Fibroblast of skin of right biceps (primary cell): ENCODE data around the gene CCDC158.
A peak's percentile ranks its signal among the peaks of the same experiment; 100 is the strongest.
"Not testable (repeated sequence)": the region's sequence is repeated elsewhere in the genome, so short reads cannot be mapped to it uniquely, and the experiment has no call there.

Experiments used
- DNase-seq: peaks from one replicate; pipeline ENCODE4 v3.0.0-alpha.2; 2013

The CCDC158 gene

DNA sequence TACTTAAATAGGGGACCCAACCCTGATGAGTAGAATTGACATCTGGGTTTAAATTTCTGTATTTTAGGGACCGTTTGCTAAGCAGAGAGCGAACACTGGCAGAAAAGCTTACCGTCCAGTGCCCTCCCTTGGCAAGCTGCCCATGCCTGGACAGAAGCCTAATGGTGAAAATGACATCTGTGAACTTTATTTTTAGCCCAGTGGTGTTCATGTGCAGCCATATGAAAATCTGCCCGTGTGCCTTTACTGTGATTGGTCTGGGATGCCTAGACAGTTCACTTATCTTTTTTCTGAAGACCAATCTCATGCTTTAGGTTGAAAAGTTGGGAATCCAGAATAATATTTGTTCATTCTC, 113.3 kb downstream of the CCDC158 start:
- no peak for DNase-seq

DNA sequence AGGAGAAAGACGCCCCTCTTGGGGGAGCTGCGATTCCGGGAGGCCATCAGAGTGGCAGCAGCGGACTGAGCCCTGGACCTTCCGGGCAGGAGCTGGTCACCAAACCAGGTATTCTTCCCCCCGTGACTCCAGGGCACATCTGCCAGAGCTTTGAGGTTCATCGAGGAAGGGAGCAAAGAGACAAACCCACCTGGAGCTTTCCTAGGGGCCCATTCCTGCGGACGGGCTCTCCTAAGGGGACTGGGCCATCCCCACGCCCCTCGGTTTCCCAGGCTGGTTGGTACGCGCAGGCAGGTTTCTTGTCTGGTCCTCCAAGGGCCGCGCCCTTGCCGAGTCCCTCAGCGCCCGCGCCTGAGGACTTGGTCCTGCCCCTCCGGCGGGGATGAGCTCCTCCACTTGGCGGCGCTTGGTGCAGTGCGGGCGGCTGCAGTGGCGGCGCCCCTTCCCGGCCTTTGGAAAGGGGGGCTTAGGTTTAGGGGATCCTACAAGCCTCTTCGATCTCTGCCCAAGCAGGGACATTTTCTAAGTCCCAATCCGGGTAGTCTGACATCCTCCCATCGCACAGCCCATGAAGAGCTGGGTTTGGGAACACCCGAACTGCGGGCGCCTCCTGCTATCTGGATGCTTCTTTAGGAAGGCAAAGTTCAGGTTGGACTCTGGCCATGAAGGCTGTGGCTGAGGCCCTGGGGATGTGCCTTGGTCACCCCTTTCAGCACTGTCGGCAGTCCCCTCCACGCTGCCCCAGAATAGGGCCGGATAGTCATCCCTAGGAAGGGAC, 113.9 kb downstream of the CCDC158 start:
- DNase-seq: peak; percentile 55

DNA sequence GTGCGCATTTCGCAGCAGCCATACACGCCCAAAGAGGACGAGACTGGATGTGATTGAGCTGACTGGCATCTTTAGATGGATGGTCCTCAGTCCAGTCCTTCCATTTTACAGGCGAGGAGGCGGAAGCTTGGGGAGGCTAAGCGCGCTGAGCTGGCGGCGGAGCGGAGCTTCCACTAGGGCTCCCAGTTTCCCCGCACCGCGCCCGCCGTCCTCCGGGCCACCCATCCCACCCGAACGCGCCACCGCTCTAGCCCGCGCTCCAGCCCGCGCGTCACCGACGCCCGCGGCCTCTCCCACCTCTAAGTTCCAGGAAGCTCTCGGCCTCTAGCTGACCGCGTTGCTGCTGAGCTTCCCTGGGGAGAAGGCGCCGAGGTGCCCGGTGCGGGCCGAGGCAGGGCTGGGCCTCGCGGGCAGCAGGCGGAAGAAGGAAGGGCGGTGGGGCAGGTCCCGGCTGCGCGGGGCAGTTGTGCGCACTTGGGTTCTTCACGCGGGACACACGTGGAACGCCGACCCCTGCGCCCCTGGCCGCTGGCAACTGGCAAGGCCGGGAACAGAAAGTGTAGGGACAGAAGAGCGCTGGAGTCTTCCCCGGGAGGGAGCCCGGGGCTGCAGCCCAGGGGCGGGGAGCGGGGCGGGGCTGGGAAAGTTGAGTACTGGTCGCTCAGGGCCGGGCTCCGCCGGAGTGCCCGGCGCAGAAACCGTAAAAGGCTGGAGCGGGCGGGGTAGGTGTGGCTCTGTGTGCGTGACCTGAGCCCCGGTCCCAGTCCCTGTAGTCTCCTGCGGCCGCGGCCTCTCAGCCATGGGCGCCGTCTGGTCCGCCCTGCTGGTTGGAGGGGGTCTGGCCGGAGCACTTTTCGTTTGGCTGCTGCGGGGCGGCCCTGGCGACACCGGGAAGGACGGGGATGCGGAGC, 114.7 kb downstream of the CCDC158 start, which contains the start of gene STBD1:
Gene STBD1, plus strand, starts transcription at position 763 of the 911 bp plus-strand sequence. Its CDS starts 37 bp downstream, at position 800.
- peak; percentile 69 for DNase-seq

DNA sequence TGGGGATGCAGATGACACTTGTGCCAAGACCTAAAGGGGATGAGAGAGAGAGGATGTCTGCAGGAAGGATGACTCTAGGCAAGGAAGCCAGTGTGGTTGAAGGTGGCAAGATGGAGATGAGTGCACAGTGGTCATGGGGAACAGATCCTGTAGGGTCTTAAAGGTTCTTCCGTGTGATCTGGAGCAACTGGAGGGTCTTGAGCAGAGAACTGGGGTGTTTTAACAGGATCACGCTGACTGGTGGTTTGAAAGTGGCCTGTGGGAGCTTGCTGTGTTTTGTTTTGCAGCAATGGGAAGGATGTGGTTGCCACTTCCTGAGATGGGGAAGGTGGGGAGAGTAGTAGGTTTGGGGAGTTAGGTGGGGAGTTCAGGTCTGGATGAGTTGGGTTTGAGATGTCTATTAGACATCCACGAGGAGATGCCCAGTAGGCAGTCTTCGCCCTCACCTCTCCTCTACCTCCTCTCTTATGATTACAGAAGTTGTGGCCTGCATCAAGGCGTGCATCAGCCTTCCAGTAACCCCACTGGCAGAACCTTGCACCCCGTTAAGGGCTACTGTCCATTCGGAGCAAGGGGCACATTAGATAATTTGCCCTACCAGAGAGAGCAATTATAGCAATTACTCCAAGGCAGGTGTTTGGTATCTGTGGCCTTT, 115.8 kb downstream of the CCDC158 start:
- no peak for DNase-seq

DNA sequence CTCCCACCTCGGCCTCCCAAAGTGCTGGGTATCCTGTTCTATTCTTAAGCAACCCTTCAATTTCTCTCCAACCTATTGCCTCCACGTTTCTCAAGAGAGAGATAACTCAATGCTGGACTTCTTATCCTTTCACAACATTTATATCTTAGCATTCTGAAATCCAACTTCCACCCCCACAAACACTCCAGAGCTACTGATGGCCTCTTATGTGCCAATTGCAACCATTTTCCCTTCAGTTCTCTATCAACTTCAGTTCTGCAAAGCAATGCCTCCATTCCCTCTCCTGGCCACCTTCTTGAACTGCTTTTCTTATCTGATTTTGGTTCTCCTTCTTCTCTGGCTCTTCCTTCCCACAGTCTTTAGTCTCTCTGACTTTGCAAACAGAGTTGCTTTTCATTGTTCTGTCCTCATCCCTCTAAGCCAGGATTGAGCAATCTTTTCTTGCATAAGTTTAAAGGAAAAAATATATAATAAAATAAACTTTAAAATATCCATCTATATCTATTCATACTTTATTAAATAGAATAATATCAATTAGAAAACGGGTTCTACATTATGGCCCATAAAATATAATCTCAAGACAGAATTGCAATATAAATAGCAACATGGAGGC, 118.0 kb downstream of the CCDC158 start:
- DNase-seq: no peak

DNA sequence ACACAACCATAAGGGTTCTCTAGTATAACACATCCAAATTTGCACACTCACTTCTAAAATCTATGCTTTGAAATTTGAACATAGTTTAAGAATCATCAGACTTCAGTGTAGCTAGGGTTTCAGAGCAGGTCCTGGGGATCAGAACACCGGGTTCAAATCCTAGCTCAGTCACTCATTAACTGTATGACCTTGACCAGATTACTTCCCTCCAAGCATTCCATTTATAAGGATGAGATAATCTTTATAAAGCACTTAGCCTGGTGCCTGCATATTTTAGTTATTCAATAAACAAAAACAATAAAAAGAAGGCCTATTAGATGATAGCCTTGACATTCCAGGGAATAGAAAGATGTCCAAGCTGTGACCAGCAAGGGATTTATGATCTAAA, 119.2 kb downstream of the CCDC158 start:
- no peak for DNase-seq

DNA sequence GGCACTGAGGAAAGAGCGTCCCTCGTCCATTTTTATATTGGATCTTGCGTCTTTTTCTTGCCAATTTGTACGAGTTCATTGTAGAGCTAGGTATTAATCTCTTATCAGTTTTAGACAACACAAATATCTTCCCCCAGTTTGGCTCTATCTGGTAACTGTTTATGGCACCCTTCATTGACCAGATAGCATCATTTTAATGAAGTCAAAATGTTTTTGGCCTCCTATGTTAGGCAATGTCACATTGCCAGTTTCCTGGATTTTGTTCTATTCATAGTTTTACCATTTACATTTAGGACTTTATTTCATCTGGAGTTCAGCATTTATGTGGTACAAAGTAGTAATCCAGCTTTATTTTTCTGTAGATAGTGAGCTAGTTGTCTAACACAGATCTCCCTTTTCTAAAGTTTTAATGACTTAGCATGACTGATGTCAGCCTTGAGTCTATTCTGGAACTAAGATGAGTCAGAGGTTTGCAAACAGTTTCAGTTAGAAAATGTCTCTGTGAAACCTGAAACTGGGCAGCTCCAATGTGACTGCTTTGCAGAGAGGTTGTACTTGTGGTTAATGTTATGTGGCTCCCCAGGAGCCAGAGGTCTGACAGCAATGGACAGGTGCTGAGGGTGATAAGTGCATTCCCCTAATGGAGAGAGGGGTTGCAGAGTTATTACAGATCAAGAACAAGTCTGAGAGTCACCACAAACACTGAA, 119.7 kb downstream of the CCDC158 start:
- peak; percentile 79 for DNase-seq

DNA sequence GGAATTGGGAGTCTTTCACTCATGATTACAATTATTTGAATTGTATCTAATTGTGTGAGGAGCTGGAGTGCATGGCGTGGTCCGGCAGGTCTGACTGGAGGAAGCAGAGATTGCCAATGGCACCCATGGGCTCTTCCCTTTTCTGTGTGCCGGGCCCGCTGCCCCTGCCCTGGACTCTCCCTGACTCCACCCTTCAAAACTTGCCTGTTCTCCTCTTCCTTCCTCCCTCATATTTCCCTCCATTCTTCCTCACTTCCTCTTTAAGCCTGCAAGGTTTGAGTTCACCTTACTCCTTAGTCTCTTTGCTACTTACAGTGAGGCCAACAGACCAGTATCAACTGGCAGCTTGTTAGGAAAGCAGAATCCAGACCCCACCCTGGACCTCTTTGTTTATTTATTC, 120.9 kb downstream of the CCDC158 start:
- no peak for DNase-seq

DNA sequence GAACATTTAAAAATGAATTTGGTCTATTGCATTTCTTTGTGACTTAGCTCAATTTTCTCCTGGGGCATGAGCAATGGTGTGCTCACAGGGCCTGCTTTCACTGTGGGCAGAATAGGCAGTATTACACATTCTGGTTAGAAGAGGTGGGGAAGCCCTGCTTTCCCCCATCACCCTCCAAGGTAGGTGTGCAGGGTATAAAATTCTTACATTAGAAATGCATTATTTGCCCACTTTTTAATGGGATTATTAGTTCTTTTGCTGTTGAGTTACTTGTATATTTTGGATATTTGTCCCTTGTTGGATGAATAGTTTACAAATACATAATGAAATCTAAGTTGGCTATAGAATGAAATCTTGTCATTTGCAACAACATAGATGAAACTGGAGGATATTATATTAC, 122.7 kb downstream of the CCDC158 start:
- no peak for DNase-seq

DNA sequence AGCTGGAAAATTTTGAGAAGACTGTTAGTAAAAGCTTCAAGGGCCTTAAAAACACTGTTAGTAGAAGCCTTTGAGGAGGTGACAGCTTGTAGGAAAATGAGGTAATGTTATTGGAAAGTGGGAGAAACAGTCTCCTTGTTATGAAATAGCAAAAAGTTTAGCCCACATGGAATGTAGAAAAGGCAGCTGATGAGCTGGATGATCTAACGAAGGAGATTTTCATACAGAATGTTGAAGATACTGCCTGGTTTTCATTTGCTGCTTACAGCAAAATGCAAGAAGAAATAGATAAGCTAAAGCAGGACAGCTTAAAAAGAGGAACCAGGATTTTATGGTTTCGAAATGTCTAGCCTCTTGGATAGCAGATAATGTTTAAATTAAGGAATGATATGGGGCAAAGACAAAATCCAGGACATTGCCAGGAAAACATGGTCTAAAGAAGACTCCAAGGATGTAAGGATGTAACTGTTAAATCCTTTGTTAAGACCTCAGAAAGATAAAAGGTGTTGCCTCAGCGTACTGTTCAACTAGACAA, 124.6 kb downstream of the CCDC158 start:
- no peak for DNase-seq

DNA sequence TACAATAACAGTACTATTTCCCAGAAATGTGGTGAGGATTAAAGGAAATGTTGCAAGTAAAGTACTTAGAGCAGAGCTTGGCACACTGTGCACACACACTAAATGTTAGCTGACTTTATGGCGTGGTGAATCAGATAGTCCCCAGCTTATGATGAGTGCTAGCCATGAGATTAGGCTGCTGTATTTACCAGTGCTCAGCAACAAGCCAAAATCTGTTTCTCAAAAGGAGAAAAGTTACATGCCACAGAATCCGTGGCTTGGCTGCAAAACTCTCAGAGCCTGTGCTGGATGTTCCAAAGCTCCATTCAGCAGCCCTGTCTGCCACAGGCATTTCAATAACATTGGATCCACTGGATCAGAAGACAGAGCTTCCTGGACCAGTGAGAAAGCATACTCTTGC, 127.2 kb downstream of the CCDC158 start:
- no peak for DNase-seq

DNA sequence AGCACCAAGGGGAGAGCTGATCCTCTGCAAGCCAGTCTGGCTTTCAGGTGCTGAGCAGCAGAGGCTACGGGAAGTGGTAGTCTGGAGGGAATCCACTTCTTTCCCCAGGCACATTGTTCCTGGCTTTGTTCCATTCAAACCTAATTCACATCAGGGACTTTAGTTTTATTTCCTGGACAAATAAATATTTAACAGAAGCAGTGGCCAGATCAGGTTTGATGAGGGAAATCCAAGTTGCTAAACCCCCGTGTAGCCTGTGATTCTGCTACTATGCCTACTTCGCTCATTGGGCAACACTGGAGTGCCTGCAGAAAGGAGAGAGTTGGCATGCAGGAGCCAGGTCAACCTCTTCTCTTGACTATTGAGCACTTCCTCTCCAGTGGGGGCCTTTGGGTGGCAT, 128.2 kb downstream of the CCDC158 start:
- no peak for DNase-seq

DNA sequence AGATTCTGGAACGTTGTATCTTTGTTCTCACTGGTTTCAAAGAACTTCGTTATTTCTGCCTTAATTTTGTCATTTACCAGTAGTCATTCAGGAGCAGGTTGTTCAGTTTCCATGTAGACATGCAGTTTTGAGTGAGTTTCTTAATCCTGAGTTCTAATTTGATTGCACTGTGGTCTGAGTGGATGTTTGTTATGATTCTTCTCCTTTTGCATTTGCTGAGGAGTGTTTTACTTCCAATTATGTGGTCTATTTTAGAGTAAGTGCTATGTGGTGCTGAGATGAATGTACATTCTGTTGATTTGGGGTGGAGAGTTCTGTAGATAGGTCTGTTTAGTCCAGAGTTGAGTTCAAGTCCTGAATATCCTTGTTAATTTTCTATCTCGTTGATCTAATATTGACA, 133.1 kb downstream of the CCDC158 start:
- DNase-seq: not testable (repeated sequence)

DNA sequence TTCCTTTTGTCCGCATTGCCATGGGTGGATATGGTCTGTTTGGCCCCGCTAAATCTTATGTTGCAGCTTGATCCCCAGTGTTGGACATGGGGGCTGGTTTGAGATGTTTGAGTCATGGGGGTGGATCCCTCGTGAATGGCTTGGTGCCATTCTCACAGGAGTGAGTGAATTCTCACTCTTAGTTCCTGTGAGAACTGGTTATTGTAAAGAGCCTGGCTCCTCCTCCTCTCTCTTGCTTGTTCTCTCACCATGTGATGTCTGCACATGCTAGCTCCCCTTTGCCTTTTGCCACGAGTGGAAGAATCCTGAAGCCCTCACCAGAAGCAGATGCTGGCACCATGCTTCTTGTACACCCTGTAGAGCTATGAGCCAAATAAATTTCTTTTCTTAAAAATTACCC, 137.0 kb downstream of the CCDC158 start:
- DNase-seq: no peak

DNA sequence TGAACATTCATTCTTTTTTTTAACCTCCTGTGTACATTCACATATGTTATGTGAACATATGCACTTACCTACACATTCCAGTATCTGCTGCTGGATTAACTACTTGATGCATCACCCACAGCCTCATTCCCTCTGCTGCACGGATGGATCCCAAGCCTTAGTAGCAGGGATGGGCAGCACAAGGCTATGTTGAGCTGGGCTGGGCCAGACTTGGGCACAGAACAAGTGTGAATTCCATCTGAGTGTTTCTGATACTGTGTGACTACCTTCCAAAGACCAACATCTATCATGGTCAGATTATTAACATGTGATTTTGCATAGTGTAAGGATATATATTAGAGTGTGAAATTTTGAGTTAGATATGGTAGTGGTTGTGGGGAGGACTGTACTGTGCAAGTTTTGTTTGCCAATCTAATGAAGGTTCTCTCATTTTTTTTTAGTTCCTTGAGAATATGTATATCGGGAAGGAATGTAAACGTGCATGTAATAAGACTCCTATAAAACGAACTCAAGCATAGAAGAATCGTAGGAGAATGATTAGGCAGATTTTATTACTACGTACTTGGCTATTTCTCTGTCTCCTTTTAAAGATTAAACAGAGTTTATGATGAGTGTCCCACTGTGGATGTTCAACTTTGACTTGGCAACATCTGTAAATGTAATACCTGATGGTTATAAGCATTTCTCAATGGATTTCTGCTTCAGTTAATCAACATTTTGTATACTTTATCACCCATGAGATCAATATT, 137.8 kb downstream of the CCDC158 start:
- no peak for DNase-seq

DNA sequence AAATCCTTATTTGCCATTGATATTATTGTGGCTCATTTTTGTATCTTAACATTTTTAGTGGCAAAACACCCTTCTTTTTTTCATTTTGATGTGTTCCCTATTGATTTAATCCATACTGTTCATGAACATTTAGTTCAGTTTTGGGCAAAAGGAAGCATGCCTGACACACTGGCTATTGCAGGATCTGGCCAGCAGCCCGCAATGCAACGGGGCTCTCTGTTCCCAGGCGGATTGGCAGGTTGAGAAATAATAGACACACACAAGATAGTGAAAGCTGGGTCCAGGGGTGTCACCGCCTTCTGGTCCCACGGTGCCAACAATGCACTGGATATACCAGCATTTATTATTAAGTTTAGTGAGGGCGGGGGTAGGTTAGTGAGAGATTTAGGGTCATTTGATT, 139.3 kb downstream of the CCDC158 start:
- DNase-seq: not testable (repeated sequence)

DNA sequence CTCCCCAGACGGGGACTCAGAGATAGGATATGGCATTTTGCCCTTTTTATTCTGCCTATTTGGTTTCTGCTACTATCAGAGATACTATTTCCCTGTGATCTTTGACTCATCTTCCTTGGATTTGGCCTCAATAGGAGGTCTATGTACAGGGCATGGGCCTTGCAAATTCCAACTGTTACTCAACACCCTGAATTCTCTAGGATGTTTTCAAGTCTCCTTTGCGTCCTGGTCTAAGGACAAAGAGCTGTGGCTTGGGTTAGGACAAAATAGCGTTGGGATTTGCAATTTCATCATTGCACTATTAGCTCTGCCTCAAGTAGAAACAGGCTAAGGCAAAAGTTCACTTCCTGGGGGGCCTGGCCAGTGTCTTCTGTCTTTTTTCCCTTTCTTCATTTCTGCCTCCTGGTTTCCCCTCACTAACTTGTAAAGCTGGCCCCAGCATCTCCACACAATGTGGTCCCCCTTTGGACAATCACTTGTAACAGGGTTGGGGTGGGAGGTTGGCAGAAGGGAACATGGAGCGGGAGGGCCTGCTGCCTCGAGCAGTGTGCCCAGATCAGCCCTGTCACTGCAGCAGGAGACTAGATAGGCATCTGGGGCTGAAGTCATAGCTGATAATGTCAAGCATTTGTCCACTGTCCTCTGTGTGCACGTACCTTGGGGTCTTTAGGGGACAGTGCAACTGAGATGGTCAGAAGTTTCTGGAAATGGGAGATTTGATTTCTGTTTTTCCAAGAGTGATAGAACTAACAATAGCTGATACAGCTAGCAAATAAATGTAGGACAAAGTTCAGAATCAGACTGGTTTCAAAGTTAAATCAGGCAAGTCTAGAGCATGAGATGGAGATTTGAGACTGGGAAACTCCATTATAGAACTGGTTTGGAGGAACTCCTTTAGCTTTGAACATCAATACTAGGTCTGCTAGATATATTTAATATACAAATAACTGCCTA, 140.2 kb downstream of the CCDC158 start:
- no peak for DNase-seq

DNA sequence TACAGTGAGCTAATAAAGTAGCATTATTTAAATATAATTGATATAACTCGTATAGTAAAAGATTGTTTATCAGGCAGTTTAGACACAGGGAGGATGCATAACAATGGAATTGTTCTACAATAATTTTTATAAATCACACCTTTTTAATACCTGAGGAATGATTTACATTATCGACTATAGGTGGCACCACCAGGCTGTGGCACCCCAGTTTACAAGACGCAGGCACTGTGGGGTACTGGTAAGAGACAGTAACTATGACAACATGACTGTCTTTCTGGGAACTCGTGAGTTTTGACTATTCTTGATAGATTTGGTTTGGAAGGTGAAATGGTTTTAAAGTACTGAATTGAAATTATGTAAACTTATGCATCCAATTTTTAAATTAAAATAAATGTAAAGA, 141.5 kb downstream of the CCDC158 start:
- no peak for DNase-seq

DNA sequence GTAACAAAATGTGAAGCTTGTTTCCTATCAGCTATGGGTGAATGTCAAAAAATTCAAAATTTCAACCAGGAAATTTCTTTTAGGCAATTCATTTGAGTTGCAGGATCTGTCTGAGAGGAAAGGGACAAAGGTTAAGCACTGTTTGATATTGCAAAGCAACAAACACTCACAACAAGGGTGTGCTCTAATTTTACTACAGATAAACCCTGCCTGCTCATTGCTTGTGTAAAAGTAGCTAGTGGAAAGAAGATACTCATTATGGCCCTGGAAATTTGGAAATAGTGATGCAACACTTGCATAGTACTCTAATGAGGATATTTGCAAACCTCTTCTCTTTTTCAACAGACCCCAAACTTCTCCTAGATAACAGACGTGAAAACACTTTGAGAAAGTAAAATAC, 142.4 kb downstream of the CCDC158 start:
- no peak for DNase-seq

DNA sequence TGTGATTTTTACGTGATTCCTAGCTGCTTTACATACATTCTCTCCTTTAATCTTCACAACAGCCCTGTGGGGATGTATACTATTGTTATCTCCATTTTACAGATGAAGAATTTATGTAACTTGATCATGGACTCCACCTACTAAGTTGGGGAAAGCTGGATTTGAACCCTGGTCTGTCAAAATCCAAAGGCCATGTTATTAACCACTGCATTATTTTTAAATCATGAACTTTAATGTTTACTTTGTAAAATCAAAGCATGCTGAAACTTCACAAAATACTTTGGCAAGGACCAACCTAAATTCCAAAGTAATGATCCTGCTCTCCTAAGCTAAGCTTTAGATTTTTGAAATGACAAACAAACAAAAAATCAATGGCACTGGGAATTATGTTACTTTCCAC, 143.3 kb downstream of the CCDC158 start:
- DNase-seq: no peak
